Activated CD8-positive, alpha-beta memory T cell treated with anti-CD3 and anti-CD28 coated beads, Interleukin-2, amount 50 U/mL, for 24 hours (primary cell): Measurements from ENCODE around the gene KIN.
"Not testable (repeated sequence)": the region's sequence is repeated elsewhere in the genome, so short reads cannot be mapped to it uniquely, and the experiment has no call there.

Experiments
- DNase-seq: peaks from one replicate; pipeline ENCODE4 v3.0.0-alpha.2; 2020; ENCODE audit errors: extremely low read depth

Gene KIN

DNA sequence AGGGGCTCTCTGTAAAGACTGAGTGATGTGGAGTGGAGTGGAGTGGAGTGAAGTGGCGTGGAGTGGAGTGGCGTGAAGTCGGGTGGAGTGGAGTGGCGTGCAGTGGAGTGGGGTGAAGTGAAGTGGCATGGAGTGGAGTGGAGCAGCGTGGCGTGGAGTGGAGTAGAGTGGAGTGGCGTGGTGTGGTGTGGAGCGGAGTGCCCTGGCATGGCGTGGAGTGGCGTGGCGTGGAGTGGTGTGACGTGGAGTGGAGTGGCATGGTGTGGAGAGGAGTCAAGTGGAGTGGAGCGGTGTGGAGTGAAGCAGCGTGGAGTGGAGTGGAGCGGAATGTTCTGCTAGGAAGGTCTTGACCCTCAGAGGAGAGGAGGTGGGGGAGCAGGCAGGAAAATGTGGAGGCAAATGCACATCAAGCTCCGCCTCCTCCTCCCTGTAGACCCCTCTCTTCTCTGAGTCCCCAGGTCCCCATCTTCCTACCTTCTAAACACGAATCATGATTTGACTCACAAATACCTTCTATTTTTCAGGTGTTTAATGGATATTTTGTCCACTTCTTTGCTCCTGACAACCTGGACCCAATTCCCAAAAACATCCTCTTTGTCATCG is 64.8 kb downstream of the KIN start:
- DNase-seq: no peak

DNA sequence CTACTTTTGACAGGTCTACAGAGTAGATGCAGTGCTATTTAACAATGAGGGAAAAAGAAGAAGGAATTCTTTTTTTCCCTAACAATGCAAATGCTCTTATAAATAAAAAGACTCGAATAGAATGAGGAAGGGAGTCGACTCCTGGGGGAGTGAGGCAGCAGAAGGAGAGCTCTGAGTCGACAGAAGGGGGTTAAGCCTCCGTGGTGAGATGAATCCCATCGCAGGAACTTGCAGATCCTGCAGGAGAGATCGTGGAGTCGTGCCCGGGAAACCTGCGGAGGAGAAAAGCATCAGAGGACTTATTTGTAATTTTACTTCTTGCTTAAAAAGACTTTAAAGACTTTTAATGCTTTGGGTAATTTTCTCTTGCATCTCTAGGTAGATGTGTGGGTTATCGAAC is 67.3 kb downstream of the KIN start:
- DNase-seq: no peak

DNA sequence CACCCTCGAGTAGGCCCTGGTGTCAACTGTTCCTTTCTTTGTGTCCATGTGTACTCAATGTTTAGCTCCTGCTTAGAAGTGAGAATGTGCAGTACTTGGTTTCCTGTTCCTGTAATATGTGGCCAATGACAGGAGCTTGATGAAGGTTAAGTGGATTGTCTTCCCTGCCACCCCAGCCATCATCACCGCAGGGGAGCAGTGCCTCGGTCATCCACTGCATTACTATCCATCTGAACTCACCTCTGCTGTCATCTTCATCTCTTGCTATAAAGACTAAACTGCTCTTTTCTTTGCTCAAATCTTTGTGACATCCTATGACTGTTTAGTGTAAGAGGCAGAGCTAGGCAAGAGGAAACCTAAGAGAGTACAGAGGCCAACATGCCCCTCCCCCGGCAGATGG is 69.1 kb downstream of the KIN start:
- no peak for DNase-seq

DNA sequence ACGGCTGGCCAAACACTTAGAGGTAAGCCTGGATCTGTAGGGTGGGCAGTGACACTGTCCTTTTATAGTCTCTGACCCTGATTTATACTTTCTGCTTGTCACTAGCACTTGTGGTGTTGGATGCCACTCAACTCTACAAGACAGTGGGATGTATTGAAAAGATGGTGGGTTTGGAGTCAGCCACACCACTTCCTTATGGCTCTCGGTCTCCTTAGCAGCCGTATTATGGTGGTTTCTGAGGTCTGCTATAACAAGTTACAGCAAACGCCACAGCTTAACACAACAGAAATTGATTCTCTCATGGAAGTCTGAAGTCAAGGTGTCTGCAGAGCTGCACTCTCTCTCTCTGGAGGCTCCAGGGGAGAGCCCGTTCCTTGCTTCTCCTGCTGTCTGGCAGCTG is 70.0 kb downstream of the KIN start:
- no peak for DNase-seq

DNA sequence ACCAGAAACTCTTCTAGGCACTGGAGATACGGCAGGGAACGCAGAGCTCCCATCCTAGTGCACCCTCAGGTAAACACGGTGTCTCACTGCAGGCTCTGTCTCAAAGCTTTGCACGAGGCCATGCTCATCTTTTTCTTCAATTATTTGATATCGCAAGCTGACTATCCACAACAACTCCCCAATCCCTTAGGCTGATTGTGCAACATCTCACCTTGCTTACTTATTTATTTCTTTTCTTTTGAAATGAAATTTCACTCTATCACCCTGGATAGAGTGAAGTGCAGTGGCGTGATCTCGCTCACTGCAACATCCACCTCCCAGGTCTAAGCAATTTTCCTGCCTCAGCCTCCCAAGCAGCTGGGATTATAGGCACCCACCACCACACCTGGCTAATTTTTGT is 72.3 kb downstream of the KIN start:
- no peak for DNase-seq

DNA sequence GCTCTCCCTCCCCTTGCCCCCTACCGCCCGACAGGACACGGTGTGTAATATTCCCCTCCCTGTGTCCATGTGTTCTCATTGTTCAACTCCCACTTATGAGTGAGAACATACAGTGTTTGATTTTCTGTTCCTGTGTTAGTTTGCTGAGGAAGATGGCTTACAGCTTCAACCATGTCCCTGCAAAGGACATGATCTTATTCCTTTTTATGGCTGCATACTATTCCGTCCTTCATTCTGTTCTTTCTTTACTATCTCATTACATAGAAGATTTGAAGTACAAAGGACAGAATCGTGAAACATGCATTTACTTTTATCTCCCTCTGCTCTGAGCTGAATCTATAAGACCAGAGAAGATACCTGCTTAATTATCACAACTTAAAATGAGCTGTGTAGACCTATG is 76.7 kb downstream of the KIN start:
- not testable (repeated sequence) for DNase-seq

DNA sequence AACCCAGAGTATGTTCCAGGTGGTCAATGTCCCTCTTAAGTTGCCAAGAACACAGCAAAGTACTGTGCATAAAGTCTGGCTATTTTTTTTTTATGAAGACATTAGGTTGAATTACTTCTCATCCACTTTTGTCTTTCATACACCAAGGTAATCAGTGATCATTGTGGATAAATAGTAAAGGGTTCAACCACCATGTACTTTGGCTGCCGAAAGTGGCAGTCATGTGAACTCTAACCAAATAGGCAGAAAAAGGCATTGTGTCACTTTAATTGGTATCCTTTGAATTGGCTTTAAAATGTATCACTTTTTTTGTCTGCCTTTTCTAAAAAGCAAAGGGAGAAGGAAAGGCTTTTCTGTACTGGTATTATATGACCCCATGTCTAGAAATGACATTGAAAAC is 77.3 kb downstream of the KIN start:
- no peak for DNase-seq

DNA sequence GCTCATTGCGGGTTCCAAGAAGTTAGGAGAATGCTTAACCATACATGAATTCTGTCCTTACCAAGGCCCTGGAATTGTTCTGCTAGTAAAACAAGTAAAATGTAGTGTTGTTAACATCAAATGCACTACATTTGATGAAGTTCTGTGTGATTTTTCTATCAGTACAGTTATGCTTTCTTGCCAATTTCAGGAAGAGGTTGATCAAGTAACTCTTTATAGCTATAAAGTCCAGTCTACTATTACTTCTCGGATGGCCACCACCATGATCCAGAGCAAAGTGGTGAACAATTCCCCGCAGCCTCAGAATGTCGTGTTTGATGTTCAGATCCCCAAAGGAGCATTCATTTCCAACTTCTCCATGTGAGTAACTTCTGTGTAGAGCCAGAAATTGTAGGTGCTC is 79.0 kb downstream of the KIN start:
- DNase-seq: no peak

DNA sequence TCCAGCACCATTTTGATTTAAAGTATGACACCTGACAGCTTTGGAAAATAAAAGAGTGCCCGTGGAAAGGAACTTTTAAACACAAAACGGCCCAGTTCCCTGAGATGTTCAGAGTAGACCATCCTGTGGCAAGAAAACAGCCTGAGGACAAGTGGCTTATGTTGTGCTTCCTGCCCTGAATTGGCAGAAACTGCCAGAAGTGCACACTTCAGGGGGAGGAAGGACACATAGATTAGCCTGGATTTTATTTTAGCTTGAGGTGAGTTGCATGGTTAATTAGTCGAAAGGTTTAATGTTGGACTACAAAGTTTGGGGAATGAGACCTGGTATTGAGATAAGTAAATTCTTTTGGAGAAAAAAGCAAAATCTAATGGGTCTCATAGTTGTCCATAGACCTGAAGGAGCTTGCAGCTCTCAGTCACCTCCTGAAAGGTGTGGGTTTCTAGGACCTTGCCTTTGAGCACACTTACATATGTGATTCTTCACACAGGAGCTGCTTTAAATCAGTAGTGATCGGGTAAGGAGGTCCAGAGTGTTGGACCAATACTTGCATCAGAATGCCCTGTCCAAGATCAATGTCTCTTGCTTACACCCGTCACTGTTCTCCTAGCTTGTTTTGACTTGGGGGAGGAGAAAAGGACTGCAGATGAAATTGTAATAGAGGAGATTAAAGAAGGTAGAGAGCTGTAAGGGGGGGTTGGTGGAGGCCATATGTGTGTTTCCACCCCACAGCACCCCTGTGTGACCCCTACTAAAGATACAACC is 79.8 kb downstream of the KIN start:
- DNase-seq: no peak

DNA sequence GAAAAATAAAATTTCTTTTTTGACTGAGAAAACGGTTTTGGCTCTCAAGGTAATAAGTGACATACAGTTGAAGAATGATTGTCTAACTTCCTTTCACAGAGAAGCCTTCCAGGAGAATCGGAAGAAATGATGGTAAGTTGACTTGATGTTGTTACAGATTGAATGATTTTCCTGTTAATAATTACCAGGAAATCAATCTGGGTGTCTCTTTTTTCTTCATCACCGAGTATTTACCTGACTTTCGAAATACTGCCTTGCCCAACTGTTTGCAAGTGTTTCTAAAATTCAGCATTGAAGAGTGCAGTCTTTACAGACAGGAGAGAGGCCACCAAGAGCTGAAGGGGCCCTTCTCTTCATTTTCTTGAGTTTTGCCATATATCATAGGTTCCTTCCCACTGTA is 80.7 kb downstream of the KIN start:
- no peak for DNase-seq

DNA sequence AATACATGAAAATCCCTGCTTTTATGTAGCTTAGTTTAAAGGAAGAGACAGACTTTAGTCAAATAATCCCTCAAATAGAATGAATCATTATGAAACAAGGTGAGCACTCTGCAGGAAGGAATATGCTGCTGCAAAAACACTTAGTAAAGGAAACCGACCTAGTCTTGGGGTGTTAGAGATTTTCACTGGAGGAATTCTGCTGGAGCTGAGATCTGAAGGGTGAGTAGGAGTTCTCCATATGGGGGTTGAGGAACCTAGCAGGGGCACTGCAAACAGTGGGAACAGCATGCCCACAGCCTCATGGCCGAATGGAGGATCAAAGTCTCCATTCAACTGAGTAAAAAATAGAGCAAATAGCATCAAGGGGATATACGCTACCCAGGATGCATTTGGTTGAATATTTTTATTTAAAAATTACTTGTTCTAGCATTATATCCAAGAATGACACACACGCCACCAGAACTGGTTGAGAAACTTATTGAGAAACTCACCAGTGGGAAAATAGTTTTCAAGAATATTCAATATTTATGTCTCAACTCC is 81.2 kb downstream of the KIN start:
- no peak for DNase-seq

DNA sequence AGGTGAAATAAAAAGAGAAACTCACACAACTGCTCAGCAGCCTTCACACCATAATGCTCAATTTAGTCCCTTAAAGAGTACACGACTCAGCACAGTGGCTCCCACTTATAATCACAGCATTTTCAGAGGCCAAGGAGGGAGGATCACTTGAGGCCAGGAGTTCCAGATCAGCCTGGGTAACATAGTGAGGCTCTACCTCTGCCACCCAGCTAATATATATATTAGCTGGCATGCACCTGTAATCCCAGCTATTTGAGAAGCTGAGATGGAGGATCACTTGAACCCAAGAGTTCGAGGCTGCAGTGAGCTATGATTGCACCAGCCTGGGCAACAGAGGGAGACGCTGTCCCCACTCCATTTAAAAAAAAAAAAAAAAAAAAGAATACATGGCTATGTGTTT is 82.5 kb downstream of the KIN start:
- no peak for DNase-seq

DNA sequence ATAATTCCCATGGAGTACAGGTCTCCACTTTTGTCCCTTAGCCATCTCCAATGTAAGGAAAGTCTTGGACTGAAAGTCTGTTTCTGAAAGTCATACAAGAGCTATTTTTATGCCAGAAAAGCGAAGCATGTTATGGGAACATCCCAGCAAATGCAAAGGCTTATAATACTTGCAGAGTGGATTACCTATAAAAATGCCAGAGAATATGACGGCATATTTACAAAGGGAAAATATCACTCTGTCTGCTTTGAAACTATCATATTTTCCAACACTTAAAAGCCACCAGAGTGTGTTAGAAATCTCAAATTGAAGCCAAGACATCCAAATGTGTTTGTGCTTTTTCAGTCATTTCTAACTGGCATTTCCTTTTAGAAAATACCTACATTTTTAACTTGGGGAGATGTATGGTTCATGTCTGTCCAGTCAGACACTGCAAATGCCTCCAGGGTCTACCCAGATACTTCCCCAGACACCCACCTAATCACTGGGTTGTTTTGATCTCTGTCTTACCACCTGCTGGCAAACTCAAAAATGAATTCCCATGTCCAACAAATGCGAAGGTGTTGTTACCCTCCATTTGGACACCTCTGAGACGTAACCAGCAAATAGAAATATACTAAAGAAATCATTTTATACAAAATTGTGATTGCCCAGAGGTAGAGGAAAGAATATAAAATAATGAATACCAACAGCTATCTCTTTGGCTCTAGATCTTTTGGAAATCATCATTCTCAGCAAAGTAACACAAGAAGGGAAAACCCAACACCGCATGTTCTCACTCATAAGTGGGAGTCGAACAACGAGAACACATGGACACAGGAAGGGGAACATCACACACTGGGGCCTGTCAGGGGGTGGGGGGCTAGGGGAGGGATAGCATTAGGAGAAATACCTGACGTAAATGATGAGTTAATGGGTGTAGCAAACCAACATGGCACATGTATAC is 83.4 kb downstream of the KIN start:
- DNase-seq: no peak

DNA sequence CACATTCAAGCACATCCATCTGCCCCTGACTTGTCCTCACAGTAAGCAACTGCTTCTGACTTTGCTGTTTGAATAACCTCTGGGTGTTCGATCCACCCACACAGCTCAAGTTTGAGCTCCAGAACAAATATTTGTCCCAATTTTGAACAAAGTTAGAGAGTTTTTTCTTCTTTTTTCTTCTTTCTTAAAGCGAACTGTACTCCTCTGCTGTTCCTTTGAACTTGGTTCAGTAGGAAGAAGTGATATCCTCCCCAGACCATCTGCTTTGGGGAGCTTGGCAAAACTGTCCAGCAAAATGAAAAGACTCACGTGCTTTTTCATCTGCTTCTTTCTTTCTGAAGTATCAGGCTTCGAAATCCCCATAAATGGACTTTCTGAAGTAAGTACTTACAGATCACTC is 84.7 kb downstream of the KIN start, which contains the start of gene ITIH2:
Gene ITIH2, plus strand, starts transcription at position 177 of the 400 bp plus-strand sequence. Its CDS starts 119 bp downstream, at position 296.
- no peak for DNase-seq

DNA sequence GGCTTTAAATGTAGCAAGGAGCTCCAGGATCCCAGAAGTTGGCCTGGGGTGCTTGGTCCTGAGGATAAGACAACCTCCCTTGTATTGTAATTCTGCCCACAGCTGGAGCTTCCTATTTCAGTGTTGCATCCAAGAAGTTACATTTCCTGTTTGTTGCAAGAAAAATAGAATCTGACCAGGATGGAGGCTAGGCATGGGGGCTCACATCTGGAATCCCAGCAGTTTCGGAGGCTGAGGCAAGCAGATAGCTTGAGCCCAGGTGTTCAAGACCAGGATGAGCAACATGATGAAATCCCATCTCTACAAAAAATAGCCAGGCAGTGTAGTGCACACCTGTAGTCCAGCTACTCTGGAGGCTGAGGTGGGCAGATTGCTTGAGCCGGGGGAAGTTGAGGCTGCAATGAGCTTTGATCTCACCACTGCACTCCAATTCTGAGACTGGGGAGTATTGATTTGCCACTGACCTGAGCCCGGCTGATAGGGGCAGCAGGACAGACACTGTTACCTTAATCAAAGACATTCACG is 85.4 kb downstream of the KIN start:
- DNase-seq: no peak

DNA sequence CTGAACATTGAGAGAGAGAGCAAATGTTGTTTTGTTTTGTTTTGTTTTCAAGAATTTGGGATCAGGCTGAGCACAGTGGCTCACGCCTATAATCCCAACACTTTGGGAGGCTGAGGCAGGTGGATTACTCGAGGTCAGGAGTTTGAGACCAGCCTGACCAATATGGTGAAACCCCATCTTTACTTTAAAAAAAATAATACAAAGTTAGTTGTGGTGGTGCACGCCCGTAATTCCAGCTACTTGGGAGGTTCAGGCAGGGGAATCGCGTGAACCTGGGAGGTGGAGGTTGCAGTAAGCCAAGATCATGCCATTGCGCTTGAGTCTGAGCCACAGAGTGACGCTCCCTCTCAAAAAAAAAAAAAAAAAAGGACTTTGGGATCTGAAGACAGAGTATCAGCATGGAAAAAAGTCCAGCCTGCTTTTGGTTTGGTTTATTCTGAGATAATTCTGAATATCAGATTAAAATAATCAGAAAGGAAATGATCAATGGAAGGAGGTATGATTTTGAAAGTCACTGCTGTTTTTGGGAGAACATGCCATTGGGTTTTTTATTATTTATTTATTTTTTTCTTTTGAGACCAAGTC is 86.5 kb downstream of the KIN start:
- no peak for DNase-seq
